Measurements from ENCODE around the gene PDXK.
"Not testable (repeated sequence)": the region's sequence is repeated elsewhere in the genome, so short reads cannot be mapped to it uniquely, and the experiment has no call there.

DNA sequence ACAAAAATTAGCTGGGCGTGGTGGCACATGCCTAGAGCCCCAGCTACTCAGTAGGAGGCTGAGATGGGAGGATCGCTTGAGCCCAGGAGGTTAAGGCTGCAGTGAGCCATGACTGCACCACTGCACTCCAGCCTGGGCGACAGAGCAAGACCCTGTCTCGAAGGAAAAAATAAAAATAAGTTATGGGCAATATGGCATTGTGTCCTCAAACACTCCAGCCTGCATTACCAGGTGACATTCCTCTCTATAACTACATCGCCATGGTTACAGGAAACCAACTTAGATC is 19.5 kb upstream of the PDXK start:
- TF ChIP-seq, protein P1, sequence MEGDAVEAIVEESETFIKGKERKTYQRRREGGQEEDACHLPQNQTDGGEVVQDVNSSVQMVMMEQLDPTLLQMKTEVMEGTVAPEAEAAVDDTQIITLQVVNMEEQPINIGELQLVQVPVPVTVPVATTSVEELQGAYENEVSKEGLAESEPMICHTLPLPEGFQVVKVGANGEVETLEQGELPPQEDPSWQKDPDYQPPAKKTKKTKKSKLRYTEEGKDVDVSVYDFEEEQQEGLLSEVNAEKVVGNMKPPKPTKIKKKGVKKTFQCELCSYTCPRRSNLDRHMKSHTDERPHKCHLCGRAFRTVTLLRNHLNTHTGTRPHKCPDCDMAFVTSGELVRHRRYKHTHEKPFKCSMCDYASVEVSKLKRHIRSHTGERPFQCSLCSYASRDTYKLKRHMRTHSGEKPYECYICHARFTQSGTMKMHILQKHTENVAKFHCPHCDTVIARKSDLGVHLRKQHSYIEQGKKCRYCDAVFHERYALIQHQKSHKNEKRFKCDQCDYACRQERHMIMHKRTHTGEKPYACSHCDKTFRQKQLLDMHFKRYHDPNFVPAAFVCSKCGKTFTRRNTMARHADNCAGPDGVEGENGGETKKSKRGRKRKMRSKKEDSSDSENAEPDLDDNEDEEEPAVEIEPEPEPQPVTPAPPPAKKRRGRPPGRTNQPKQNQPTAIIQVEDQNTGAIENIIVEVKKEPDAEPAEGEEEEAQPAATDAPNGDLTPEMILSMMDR (IDR thresholded peaks at IDR 0.05), result not testable (repeated sequence)
- not testable (repeated sequence) for TF ChIP-seq POLR2A (IDR thresholded peaks at IDR 0.05)

Measured in body of pancreas (tissue), 4 donors.